Activated naive CD8-positive, alpha-beta T cell treated with anti-CD3 and anti-CD28 coated beads, Interleukin-2, amount 50 U/mL, for 16 hours (primary cell): ENCODE data around the gene PYM1.
"Not testable (repeated sequence)": the region's sequence is repeated elsewhere in the genome, so short reads cannot be mapped to it uniquely, and the experiment has no call there.

Source experiments
- DNase-seq: peaks from one replicate; pipeline ENCODE4 v3.0.0-alpha.2; 2020; ENCODE audit warnings: low read depth, low spot score

The PYM1 gene

DNA sequence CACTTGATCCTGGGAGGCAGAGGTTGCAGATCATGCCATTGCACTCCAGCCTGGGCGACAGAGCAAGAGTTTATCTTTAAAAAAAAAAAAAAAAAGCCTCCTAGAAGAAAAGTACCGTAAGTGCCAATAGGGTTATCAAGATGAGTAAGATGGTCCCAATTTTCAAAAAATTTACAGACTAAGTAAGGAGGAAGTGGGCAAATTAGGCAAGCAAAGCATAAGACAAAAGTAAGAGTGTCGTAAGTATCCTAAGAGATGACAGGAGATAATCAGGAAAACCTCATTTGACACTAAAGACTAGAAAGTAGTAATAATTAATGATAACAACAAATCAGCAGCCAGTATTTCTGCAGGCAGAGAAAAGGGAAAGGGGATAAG, 12.2 kb downstream of the PYM1 start:
- no peak for DNase-seq

DNA sequence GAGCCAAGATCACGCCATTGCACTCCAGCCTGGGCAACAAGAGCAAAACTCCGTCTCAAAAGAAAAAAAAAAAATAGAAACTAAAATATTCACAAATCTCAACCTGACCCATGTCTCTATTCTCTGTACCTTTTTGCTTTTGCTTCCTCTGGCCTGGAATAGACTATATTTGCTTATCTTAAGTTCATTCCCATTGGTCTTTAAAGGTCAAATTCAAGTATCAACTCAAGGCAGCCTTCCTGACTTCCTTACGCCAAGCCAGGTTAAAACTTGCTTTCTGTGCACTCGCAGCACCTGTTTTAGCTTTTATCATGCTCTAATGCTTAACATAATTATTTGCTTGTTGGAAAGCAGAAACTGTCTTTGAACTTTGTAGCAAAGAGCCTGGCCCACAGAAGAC, 14.8 kb downstream of the PYM1 start:
- DNase-seq = no peak

DNA sequence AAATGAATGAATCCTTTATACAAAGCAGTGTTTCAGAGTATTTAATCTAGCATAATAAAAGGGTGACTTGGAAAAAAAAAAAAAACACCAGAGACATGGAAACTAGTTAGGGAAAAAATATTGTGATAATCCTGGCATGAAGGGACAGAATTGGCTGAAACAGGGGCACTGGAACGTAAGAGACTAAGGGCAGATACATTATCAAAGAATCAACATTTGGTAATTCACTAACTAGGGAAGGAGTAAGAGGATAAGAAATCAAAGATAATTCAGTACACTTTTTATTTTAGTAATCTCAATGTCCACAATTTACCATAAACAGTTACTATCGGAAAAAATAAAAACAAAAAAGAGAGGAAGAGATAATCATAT, 18.2 kb downstream of the PYM1 start:
- no peak for DNase-seq

DNA sequence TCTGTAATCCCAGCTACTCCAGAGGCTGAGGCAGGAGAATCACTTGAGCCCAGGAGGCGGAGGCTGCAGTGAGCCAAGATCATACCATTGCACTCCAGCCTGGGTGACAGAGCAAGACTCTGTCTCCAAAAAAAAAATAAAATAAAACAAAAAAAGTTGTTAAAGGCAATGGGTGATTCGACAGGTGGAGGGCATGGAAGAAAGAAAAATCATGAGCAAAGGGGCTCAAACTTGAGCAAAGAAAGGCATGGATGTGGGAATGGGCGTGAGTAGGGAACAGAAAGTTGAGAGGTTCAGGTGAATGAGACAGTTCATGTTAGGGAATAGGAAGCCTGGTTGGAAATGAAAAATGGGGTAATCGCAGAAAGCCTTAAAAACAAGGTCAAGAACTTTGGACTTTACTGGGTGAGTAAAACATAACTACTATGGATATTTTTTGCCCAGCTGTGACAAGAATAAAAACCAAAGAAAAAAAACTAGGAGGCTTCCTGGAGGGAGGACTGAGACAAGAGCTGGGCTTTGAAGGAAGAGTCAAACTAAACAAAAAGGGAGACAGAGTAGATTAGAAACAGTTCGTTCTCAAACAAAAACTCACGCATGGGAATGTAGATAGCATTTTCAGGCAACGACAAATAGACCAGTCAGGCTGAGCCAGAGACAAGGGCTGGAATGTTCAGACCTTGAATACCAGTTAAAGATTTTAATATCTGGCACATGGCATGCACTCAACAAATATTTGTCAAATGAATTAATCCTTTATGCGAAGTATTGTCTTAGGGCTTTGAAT, 18.8 kb downstream of the PYM1 start:
- no peak for DNase-seq

- DNase-seq = no peak
Measured at GRCh38 chr12:55906056-55906455, 21.6 kb downstream of the PYM1 start.

DNA sequence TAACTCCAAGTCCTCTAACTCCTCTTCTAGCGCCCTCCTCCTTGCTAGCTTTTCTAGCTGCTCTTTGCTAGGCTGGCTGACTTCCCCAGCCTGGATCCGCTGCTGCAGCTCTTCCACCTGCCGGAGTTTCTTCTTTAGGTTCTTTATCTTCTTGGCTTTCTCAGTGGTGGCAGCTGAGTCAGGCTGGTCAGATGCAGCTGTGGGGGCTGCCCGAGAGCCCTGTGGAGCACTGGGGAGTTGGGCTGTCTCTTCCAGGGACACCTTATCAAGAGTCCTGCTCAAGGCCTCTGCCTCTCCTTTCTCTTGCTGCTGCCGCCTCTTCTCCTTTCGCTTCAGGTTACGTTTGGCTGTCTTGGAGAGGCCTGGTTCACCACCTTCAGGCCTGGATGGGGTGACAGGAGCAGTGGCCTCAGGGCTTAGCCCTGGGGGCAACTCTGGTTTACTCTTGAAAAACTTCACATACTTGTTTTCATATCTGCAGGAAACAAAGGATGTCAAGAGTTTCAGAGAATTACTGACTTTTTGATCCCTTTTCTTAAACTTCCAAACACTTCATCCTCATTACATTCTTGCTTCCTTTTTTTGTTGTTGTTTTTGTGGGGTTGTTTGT, 25.7 kb downstream of the PYM1 start:
- no peak for DNase-seq

DNA sequence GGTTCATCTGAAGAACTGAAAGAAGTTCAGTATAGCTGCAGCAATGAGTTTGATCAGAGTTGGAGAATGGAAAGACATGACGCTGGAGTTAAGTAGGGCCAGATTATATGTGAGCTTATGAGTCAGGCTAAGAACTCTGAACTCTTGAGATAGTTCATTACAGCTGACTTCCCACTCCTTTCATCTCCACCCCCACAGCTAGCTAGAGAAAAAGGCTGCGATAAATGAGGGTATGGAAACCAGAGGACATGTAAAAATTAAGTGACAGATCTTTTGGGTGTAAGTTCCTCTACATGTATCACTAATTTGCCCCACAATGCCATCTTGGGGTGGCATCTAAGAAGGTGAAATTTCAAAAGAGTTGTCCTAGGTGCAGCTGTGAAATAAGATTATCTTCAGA, 28.6 kb downstream of the PYM1 start:
- peak; percentile 6 for DNase-seq

DNA sequence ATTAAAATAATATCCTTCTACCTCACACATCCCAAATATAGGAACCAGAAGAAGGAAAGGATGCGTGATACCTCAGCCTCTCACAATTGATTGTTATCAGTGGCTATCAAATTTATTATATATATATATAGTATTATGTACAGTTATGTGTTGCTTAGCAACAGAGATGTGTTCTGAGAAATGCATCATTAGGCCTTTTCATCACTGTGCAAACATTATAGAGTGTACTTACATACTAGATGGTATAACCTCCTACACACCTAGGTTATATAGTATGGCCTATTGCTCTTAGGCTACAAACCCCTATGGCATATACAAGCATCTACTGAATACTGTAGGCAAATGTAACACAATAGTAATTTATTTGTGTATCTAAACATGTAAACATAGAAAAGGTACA, 34.0 kb downstream of the PYM1 start:
- DNase-seq = no peak

- no peak for DNase-seq
Measured at GRCh38 chr12:55891310-55891709, 36.4 kb downstream of the PYM1 start.

DNA sequence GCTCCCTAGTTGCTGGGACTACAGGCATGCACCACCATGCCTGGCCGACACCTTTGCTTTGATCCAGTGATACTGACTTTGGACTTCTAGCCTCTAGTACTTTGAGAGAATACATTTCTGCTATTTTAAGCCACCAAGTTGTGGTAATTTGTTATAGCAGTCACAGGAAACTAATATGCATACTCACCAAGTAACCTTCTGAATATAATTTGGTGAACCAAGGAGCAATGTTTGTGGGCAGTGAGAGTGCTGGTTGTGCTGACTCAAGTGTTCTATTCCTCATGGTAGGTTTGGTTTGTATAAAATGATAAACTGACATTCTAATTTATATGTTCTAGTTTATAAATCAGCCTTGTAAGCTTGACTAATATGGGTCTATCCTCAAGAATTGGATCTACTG, 42.6 kb downstream of the PYM1 start:
- no peak for DNase-seq

DNA sequence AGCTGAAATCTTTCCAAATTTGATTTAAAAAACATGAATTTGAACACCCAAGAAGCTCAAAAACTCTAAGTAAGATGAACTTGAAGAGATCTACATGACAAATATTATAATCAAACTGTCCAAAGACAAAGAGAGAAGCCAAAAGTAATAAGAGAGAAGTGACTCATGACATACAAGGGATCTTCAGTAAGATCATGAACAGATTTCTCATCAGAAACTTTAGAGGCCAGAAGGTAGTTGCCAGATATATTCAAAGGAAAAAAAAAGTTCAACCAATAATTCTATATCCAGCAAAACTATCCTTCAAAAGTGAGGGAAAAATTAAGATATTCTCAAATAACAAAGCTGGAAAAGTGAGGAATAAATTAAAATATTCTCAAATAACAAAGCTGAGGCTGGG, 49.9 kb downstream of the PYM1 start:
- no peak for DNase-seq

GRCh38 chr12:55875704-55876467, 51.8 kb downstream of the PYM1 start:
- DNase-seq = no peak

DNA sequence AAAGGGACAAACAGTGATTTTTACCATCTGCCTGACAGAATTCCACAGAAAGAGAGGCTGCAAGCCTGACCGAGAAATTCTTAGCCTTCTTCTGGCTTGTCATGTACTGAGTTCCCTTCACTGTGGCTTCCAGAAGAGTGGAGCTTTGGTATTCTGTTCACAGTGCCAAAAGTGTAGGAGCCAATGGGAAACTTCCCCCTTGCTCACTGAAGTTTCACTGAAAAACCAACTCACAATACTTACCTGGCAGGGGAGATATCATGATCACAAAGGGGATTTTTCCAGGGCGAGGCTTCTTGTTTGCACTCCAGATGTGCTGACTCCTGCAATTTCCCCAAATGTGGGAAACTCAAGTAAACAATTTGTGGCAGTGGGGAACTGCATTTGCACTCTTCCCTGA, 53.3 kb downstream of the PYM1 start:
- DNase-seq = no peak

GRCh38 chr12:55866454-55867004, 61.2 kb downstream of the PYM1 start:
- not testable (repeated sequence) for DNase-seq

DNA sequence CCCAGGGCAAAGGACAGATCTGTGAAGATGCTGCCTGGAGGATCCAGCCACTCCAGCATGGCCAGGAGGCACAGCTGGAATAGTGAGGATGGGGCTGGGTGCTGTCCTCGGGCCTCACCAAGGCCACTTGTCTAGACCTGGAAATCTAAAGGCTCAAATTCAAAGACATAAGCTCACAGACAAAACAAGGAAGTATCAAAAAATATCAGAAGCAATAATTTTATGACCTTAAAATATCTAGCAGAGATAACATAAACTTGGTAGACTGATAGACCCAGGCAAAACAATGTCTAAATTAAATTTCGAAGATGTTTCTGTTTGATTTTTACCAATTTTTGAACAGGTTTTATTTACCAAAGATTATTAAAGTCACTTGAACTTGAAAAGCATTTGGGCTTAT, 62.4 kb downstream of the PYM1 start:
- no peak for DNase-seq

GRCh38 chr12:55862931-55863330, 64.8 kb downstream of the PYM1 start:
- not testable (repeated sequence) for DNase-seq

GRCh38 chr12:55862286-55862685, 65.4 kb downstream of the PYM1 start:
- no peak for DNase-seq

DNA sequence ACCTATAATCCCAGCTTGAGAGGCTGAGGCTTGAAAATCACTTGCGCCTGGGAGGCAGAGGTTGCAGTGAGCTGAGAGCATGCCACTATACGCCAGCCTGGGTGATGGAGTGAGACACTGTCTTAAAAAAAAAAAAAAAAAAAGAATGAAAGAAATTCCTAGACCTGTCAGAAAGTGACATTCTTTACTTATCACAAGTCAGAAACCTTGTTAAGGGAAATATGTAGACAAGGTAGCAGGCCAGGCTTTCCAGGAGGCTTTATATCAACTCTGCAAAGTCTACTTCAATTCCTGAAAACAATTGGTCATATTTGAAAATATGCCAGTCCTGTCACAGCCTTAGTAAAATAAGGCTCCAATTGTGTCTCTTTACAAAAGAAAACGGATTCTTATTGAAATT, 65.8 kb downstream of the PYM1 start:
- no peak for DNase-seq

- no peak for DNase-seq
Measured at GRCh38 chr12:55861396-55861795, 66.3 kb downstream of the PYM1 start.

- DNase-seq = no peak
Measured at GRCh38 chr12:55852740-55853139, 75.0 kb downstream of the PYM1 start.
